Measurements from ENCODE around the gene SOX3. TPM values are rescaled to one million over a fixed set of nuclear protein-coding genes. Genes with fewer than 3 reads are reported as not detected.

Gene SOX3
- total RNA-seq, 1 experiment from 2014 or later: not detected

DNA sequence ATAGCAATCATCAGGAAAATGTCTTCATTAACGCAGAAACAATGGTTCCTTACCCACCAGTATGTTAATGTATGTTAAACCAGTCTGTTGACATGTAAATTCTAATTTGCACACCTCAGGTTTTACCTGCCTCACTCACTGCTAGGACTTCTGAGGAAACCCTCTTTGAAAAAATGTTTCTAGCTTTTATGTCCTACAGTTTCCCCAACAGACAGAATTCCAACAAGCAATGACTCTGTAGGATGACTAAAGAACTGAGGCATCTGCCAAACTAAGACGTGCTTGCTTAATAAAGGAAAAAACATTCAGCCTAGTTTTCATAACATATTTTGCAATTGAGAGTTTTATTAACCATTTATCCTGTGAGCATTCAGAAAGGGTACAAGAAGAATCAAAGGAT is 20.6 kb upstream of the SOX3 start:
- intact Hi-C loops (cut with micrococcal nuclease; ENCODE audit: unreplicated experiment): no loop called here
- Histone ChIP-seq H3K27ac (ENCODE audit: low read depth, low read length, poor library complexity, severe bottlenecking) (no peak overlapping the region), H3K27me3 (replicated peaks; ENCODE audit: insufficient read depth, low read depth, low read length, poor library complexity) (peaks cover 23% of the 10 kb centered on the region), H3K9me3 (ENCODE audit: low read depth, low read length, poor library complexity, severe bottlenecking) (no peaks in the 10 kb centered on the region), H3K4me1 (ENCODE audit: insufficient read depth, low read length, poor library complexity, severe bottlenecking) (no peaks in the 10 kb centered on the region), H3K4me3 (ENCODE audit: low read depth, low read length, poor library complexity, severe bottlenecking) (no peak overlapping the region), H3K36me3 (ENCODE audit: insufficient read depth, low read length, poor library complexity, severe bottlenecking) (no peaks in the 10 kb centered on the region)
- BruUV-seq (replicated peaks): no TSS peak
- ChIA-PET POLR2A (ENCODE audit: low non-redundant PET) (no interaction called here), CTCF (interaction anchor here (0.5 kb wide), 1 partner anchor 48 kb away, joined by 3 read pairs; no protein-coding TSS in a partner anchor)
- TF ChIP-seq EZH2 (IDR thresholded peaks at IDR 0.05; ENCODE audit: borderline replicate concordance, low read depth, low read length, poor library complexity, severe bottlenecking): no peak
- TF ChIP-seq, protein P1, sequence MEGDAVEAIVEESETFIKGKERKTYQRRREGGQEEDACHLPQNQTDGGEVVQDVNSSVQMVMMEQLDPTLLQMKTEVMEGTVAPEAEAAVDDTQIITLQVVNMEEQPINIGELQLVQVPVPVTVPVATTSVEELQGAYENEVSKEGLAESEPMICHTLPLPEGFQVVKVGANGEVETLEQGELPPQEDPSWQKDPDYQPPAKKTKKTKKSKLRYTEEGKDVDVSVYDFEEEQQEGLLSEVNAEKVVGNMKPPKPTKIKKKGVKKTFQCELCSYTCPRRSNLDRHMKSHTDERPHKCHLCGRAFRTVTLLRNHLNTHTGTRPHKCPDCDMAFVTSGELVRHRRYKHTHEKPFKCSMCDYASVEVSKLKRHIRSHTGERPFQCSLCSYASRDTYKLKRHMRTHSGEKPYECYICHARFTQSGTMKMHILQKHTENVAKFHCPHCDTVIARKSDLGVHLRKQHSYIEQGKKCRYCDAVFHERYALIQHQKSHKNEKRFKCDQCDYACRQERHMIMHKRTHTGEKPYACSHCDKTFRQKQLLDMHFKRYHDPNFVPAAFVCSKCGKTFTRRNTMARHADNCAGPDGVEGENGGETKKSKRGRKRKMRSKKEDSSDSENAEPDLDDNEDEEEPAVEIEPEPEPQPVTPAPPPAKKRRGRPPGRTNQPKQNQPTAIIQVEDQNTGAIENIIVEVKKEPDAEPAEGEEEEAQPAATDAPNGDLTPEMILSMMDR (conservative IDR thresholded peaks at IDR 0.05; ENCODE audit: low read depth, low read length): no peak
- no peak for DNase-seq (ENCODE audit: low spot score)

DNA sequence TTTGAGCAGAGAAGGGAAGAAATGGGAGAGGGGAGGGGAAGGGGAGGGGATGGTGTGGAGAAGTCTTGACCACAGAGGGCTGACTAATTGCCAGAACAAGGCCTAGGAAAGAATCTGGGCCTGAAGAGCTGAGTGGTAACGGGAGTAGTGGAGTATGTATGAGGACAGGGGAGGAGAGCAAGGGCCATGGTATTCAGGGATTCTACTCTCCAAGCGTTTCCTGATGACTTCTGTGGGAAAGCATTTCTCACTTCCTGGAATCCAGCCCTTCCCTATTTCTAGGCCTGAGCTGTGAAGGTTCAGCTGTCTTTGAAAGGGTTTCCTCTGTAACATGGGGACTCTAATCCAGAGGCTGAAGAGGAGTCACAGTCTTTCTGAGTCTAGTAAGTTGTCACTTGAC is 19.7 kb upstream of the SOX3 start:
- no peak for TF ChIP-seq EZH2 (IDR thresholded peaks at IDR 0.05; ENCODE audit: borderline replicate concordance, low read depth, low read length, poor library complexity, severe bottlenecking)
- TF ChIP-seq, protein P1 (conservative IDR thresholded peaks at IDR 0.05; ENCODE audit: low read depth, low read length): no peak
- H3K27me3 ChIP-seq (replicated peaks; ENCODE audit: insufficient read depth, low read depth, low read length, poor library complexity): peaks cover 20% of the 10 kb centered on the region
- H3K4me3 ChIP-seq (ENCODE audit: low read depth, low read length, poor library complexity, severe bottlenecking): no peak overlapping the region
- BruUV-seq (replicated peaks): no TSS peak
- no peak for DNase-seq (ENCODE audit: low spot score)
- ChIA-PET CTCF (no interaction called here), POLR2A (ENCODE audit: low non-redundant PET) (no interaction called here)
- intact Hi-C loops (cut with micrococcal nuclease; ENCODE audit: unreplicated experiment): no loop called here
- H3K27ac ChIP-seq (ENCODE audit: low read depth, low read length, poor library complexity, severe bottlenecking): no peak overlapping the region
- no peaks in the 10 kb centered on the region for H3K9me3 ChIP-seq (ENCODE audit: low read depth, low read length, poor library complexity, severe bottlenecking)
- no peaks in the 10 kb centered on the region for H3K36me3 ChIP-seq (ENCODE audit: insufficient read depth, low read length, poor library complexity, severe bottlenecking)
- no peaks in the 10 kb centered on the region for H3K4me1 ChIP-seq (ENCODE audit: insufficient read depth, low read length, poor library complexity, severe bottlenecking)

GRCh38 chrX:140521393-140521792 is 16.5 kb upstream of the SOX3 start:
- Histone ChIP-seq H3K4me3 (ENCODE audit: low read depth, low read length, poor library complexity, severe bottlenecking) (no peak overlapping the region), H3K9me3 (ENCODE audit: low read depth, low read length, poor library complexity, severe bottlenecking) (no peaks in the 10 kb centered on the region), H3K27ac (ENCODE audit: low read depth, low read length, poor library complexity, severe bottlenecking) (no peak overlapping the region), H3K36me3 (ENCODE audit: insufficient read depth, low read length, poor library complexity, severe bottlenecking) (no peaks in the 10 kb centered on the region), H3K27me3 (replicated peaks; ENCODE audit: insufficient read depth, low read depth, low read length, poor library complexity) (peaks cover 7% of the 10 kb centered on the region), H3K4me1 (ENCODE audit: insufficient read depth, low read length, poor library complexity, severe bottlenecking) (no peaks in the 10 kb centered on the region)
- POLR2A ChIA-PET (ENCODE audit: low non-redundant PET): no interaction called here
- BruUV-seq (replicated peaks): no TSS peak
- DNase-seq (ENCODE audit: low spot score): no peak
- CTCF ChIA-PET: no interaction called here
- TF ChIP-seq, protein P1 (conservative IDR thresholded peaks at IDR 0.05; ENCODE audit: low read depth, low read length): no peak
- TF ChIP-seq EZH2 (IDR thresholded peaks at IDR 0.05; ENCODE audit: borderline replicate concordance, low read depth, low read length, poor library complexity, severe bottlenecking): no peak
- intact Hi-C loops (cut with micrococcal nuclease; ENCODE audit: unreplicated experiment): no loop called here
